SK-N-SH treated with all-trans-retinoic acid at 6 μM for 48 hours (cell line): ENCODE results near the gene LRRC36.

Source experiments
- ATAC-seq: fragments of 200-7000 bp; cut with Tn5 transposase; 3 replicates; pipeline ENCODE4 v1.9.1; 2020; ENCODE audit warnings: mild to moderate bottlenecking, moderate library complexity
- ARNTL ChIP-seq: fragments of 450-650 bp; formaldehyde crosslinking; IDR thresholded peaks from 2 replicates; pipeline ENCODE4 v1.5.0; 2020; ENCODE audit warnings: low read depth, mild to moderate bottlenecking, moderate library complexity, borderline replicate concordance
- BACH2 ChIP-seq: fragments of 250-450 bp; sonication (Bioruptor Pico); IDR thresholded peaks from 2 replicates; pipeline ENCODE4 v1.9.0; 2021; ENCODE audit warnings: mild to moderate bottlenecking, borderline replicate concordance
- CREB5 ChIP-seq: fragments of 250-450 bp; sonication (Bioruptor Pico); IDR thresholded peaks from 2 replicates; pipeline ENCODE4 v1.5.1; 2020; ENCODE audit warnings: low read depth, mild to moderate bottlenecking, moderate library complexity
- CSDC2 ChIP-seq: fragments of 250-450 bp; sonication (Bioruptor Pico); IDR thresholded peaks from 2 replicates; pipeline ENCODE4 v1.5.0; 2020; ENCODE audit warnings: mild to moderate bottlenecking, moderate library complexity
- GLIS3 ChIP-seq: fragments of 250-450 bp; sonication (Bioruptor Pico); IDR thresholded peaks from 2 replicates; pipeline ENCODE4 v1.5.0; 2020; ENCODE audit warnings: mild to moderate bottlenecking, moderate library complexity
- ISL1 ChIP-seq: fragments of 250-450 bp; sonication (Bioruptor Pico); IDR thresholded peaks from 2 replicates; pipeline ENCODE4 v2.1.2; 2022; ENCODE audit warnings: mild to moderate bottlenecking, moderate library complexity
- OSR1 ChIP-seq: fragments of 250-450 bp; sonication (Bioruptor Pico); IDR thresholded peaks from 2 replicates; pipeline ENCODE4 v1.8.0; 2022; ENCODE audit warnings: moderate library complexity, mild to moderate bottlenecking, inconsistent platforms
- PATZ1 ChIP-seq: fragments of 250-450 bp; sonication (Bioruptor Pico); IDR thresholded peaks from 2 replicates; pipeline ENCODE4 v1.8.0; 2020; ENCODE audit warnings: mild to moderate bottlenecking, moderate library complexity, borderline replicate concordance
- POU6F1 ChIP-seq: fragments of 250-450 bp; sonication (Bioruptor Pico); IDR thresholded peaks from 2 replicates; pipeline ENCODE4 v1.8.0; 2021; ENCODE audit warnings: low read depth, mild to moderate bottlenecking, moderate library complexity, borderline replicate concordance
- PPARA ChIP-seq: fragments of 250-450 bp; sonication (Bioruptor Pico); IDR thresholded peaks from 2 replicates; pipeline ENCODE4 v1.5.0; 2020; ENCODE audit warnings: mild to moderate bottlenecking, borderline replicate concordance
- SNAI2 ChIP-seq: fragments of 250-450 bp; sonication (Bioruptor Pico); IDR thresholded peaks from 2 replicates; pipeline ENCODE4 v1.5.0; 2020; ENCODE audit warnings: mild to moderate bottlenecking, moderate library complexity
- TCF4 ChIP-seq: fragments of 250-450 bp; sonication (Bioruptor Pico); IDR thresholded peaks from 2 replicates; pipeline ENCODE4 v1.8.0; 2021; ENCODE audit warnings: mild to moderate bottlenecking, moderate library complexity, borderline replicate concordance
- TOX ChIP-seq: fragments of 250-450 bp; sonication (Bioruptor Pico); IDR thresholded peaks from 2 replicates; pipeline ENCODE4 v1.8.0; 2021; ENCODE audit warnings: mild to moderate bottlenecking, moderate library complexity, borderline replicate concordance
- TSHZ2 ChIP-seq: fragments of 250-450 bp; sonication (Bioruptor Pico); IDR thresholded peaks from 2 replicates; pipeline ENCODE4 v1.5.0; 2020; ENCODE audit warnings: mild to moderate bottlenecking, moderate library complexity
- ZC3H10 ChIP-seq: fragments of 250-450 bp; sonication (Bioruptor Pico); IDR thresholded peaks from 2 replicates; pipeline ENCODE4 v1.5.1; 2021; ENCODE audit warnings: mild to moderate bottlenecking, moderate library complexity
- ZFP3 ChIP-seq: fragments of 250-450 bp; sonication (Bioruptor Pico); IDR thresholded peaks from 2 replicates; pipeline ENCODE4 v1.5.0; 2020; ENCODE audit warnings: mild to moderate bottlenecking, moderate library complexity
- ZFP30 ChIP-seq: fragments of 450-650 bp; formaldehyde crosslinking; IDR thresholded peaks from 2 replicates; pipeline ENCODE4 v1.5.0; 2022; ENCODE audit warnings: mild to moderate bottlenecking, moderate library complexity
- ZNF565 ChIP-seq: fragments of 450-650 bp; formaldehyde crosslinking; conservative IDR thresholded peaks from 2 replicates; pipeline ENCODE4 v1.5.0; 2020; ENCODE audit warnings: low read depth, mild to moderate bottlenecking, moderate library complexity
- ZNF70 ChIP-seq: fragments of 450-650 bp; formaldehyde crosslinking; IDR thresholded peaks from 2 replicates; pipeline ENCODE4 v1.5.0; 2020; ENCODE audit warnings: mild to moderate bottlenecking, moderate library complexity
- ZNF8 ChIP-seq: fragments of 450-650 bp; formaldehyde crosslinking; IDR thresholded peaks from 2 replicates; pipeline ENCODE4 v1.5.0; 2020; ENCODE audit warnings: mild to moderate bottlenecking, moderate library complexity

LRRC36 gene

GRCh38 chr16:67383284-67383683 is 56.7 kb downstream of the LRRC36 start:
- TF ChIP-seq ZFP3 (CRISPR knock-in tag) (no peak), ZNF70 (CRISPR knock-in tag) (no peak), ZNF8 (no peak), TSHZ2 (no peak), BACH2 (CRISPR knock-in tag) (no peak), CSDC2 (CRISPR knock-in tag) (no peak), PATZ1 (no peak), OSR1 (CRISPR knock-in tag) (no peak), TOX (no peak), ZC3H10 (CRISPR knock-in tag) (no peak), CREB5 (CRISPR knock-in tag) (no peak), ZFP30 (CRISPR knock-in tag) (no peak), TCF4 (CRISPR knock-in tag) (no peak), POU6F1 (no peak)
- TF ChIP-seq, all 23 proteins: peak for 0
- ATAC-seq: no peak

- no peak for ATAC-seq
- no peak for TF ChIP-seq ZC3H10 (CRISPR knock-in tag)
- TF ChIP-seq PPARA: no peak
- TF ChIP-seq SNAI2: no peak
- no peak for TF ChIP-seq ARNTL (CRISPR knock-in tag)
- TF ChIP-seq PATZ1: no peak
- TF ChIP-seq TOX: no peak
- TF ChIP-seq ZNF565 (CRISPR knock-in tag): no peak
- TF ChIP-seq POU6F1: no peak
- TF ChIP-seq OSR1 (CRISPR knock-in tag): no peak
- TF ChIP-seq GLIS3 (CRISPR knock-in tag): no peak
- no peak for TF ChIP-seq ISL1 (CRISPR knock-in tag)
Observed at GRCh38 chr16:67384778-67385510, 58.3 kb downstream of the LRRC36 start.
